Right atrium auricular region (tissue), 2 donors: ENCODE data around the gene PTPN1. TPM values are rescaled to one million over a fixed set of nuclear protein-coding genes. Genes with fewer than 3 reads are reported as not detected.

ENCODE experiments used
- DNase-seq: peaks from one replicate; pipeline ENCODE4 v3.0.0-alpha.2; 2019; ENCODE audit warnings: low spot score
- H3K27ac ChIP-seq, 2 donors: fragments of 200-600 bp; sonication (generic); 1 replicate in 1 of 2; 2 replicates in 1 of 2; pipeline ENCODE4 v1.5.1; 2016 to 2019
- H3K27me3 ChIP-seq, 2 donors: fragments of 200-600 bp; sonication (generic); one replicate each; pipeline versions ENCODE4 v1.5.1 to v1.6.0; 2017 to 2019
- H3K36me3 ChIP-seq: fragments of 200-600 bp; sonication (generic); one replicate; pipeline ENCODE4 v1.5.1; 2016
- H3K4me1 ChIP-seq, 2 donors: fragments of 200-600 bp; sonication (generic); one replicate each; pipeline versions ENCODE4 v1.5.1 to v1.6.0; 2017 to 2019
- H3K4me3 ChIP-seq, 2 donors: fragments of 200-600 bp; sonication (generic); 1 replicate in 1 of 2; 2 replicates in 1 of 2; pipeline ENCODE4 v1.5.1; 2017 to 2019; ENCODE audit warnings: mild to moderate bottlenecking in 1 of 2, moderate library complexity in 1 of 2
- H3K9me3 ChIP-seq, 2 donors: fragments of 200-600 bp; sonication (generic); one replicate each; pipeline ENCODE4 v1.5.1; 2019
- CTCF ChIP-seq, 2 donors: fragments of 200-600 bp; sonication (generic); IDR thresholded peaks; one replicate each; pipeline ENCODE4 v1.5.1; 2019; ENCODE audit warnings: antibody characterized with exemption in 2 of 2
- total RNA-seq, 2 donors: library from RNA; depleted of rRNA; stranded (reverse); fragments of >200 nt; gene quantifications; one replicate each; pipeline ENCODE4 v1.1.0, GENCODE V29; 2016

The PTPN1 gene
- total RNA-seq, 2 donors from 2014 or later: 28.1 to 38.7 TPM

GRCh38 chr20:50580842-50581544 is 70.8 kb downstream of the PTPN1 start:
- Histone ChIP-seq H3K4me3 (no peak overlapping the region), H3K27ac (no peak overlapping the region), H3K27me3 (no peaks in the 10 kb centered on the region), H3K36me3 (peaks cover 86% of the 10 kb centered on the region), H3K4me1 (peaks cover 0 to 16% of the 10 kb centered on the region in 2 donors), H3K9me3 (no peaks in the 10 kb centered on the region)
- no peak for TF ChIP-seq CTCF (IDR thresholded peaks at IDR 0.05)
- DNase-seq: no peak

- no peak overlapping the region for H3K27ac ChIP-seq
- peaks cover 97% of the 10 kb centered on the region for H3K36me3 ChIP-seq
- no peaks in the 10 kb centered on the region for H3K9me3 ChIP-seq
- H3K4me1 ChIP-seq: peaks cover 0 to 7% of the 10 kb centered on the region in 2 donors
- no peak for DNase-seq
- TF ChIP-seq CTCF (IDR thresholded peaks at IDR 0.05): no peak
- H3K4me3 ChIP-seq: no peak overlapping the region
- no peaks in the 10 kb centered on the region for H3K27me3 ChIP-seq
These were observed 71.9 kb downstream of the PTPN1 start for GRCh38 chr20:50582092-50582491.

GRCh38 chr20:50582591-50583234 is 72.5 kb downstream of the PTPN1 start:
- Histone ChIP-seq H3K27ac (no peak overlapping the region), H3K9me3 (no peaks in the 10 kb centered on the region), H3K36me3 (peaks cover 99% of the 10 kb centered on the region), H3K4me3 (no peak overlapping the region), H3K4me1 (peaks cover 0 to 2% of the 10 kb centered on the region in 2 donors), H3K27me3 (no peaks in the 10 kb centered on the region)
- TF ChIP-seq CTCF (IDR thresholded peaks at IDR 0.05): no peak
- DNase-seq: no peak

GRCh38 chr20:50583442-50584150 is 73.4 kb downstream of the PTPN1 start:
- DNase-seq: no peak
- H3K4me1 ChIP-seq: no peaks in the 10 kb centered on the region
- no peak overlapping the region for H3K4me3 ChIP-seq
- no peaks in the 10 kb centered on the region for H3K9me3 ChIP-seq
- peaks cover 92% of the 10 kb centered on the region for H3K36me3 ChIP-seq
- no peaks in the 10 kb centered on the region for H3K27me3 ChIP-seq
- TF ChIP-seq CTCF (IDR thresholded peaks at IDR 0.05): no peak
- no peak overlapping the region for H3K27ac ChIP-seq

GRCh38 chr20:50584687-50585086 is 74.5 kb downstream of the PTPN1 start:
- no peak overlapping the region for H3K27ac ChIP-seq
- H3K36me3 ChIP-seq: peaks cover 81% of the 10 kb centered on the region
- H3K4me3 ChIP-seq: no peak overlapping the region
- no peak for TF ChIP-seq CTCF (IDR thresholded peaks at IDR 0.05)
- no peaks in the 10 kb centered on the region for H3K9me3 ChIP-seq
- no peaks in the 10 kb centered on the region for H3K4me1 ChIP-seq
- no peak for DNase-seq
- no peaks in the 10 kb centered on the region for H3K27me3 ChIP-seq
